ENCODE results near the gene SWAP70. TPM values are rescaled to one million over a fixed set of nuclear protein-coding genes. Genes with fewer than 3 reads are reported as not detected.

Gene SWAP70
- total RNA-seq, 2 experiments from 2014 or later, result 8.9 to 9.6 TPM

DNA sequence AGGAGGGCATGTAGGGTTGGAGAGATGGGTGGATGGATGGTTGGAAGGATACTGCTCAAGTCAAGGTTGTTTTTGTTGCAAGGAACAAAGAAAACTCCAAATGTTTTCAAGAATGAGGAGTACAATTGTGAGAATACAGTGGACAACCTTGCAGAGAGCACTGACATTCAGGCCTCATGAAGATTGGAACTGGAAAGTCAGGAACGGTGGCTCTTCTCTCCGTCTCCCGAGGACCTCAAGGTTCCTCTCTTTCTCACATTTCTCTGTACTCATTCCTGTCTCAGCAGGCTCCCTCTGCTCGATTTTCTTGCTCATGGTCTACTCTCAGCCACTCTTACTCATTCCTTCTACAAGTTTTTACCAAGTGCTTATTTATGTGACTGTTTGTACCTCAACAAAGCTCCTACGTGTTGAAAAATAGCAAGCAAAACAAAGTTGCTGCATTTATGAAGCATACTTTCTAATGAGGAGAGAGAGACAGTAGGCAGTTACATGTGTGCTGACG, 97.6 kb downstream of the SWAP70 start:
- intact Hi-C loops (cut with micrococcal nuclease), result no loop called here

GRCh38 chr11:9762531-9762930, 98.7 kb downstream of the SWAP70 start:
- CTCF ChIA-PET, result interaction anchor here (0.8 to 2.5 kb wide), 5 partner anchors 8 to 546 kb away, joined by 3 to 9 read pairs (median 4); no protein-coding TSS in a partner anchor

More for the DNA sequence above, 97.6 kb downstream of the SWAP70 start:
- no peak overlapping the region for H3K27ac Mint-ChIP-seq
- ATAC-seq (no peak), DNase-seq (no peak)
- H3K4me3 Mint-ChIP-seq, result no peak overlapping the region
- no peaks in the 10 kb centered on the region for H3K9me3 Mint-ChIP-seq
- ChIA-PET POLR2A (no interaction called here), CTCF (no interaction called here)
- H3K4me1 Mint-ChIP-seq (ENCODE audit: low read depth), result peaks cover 46% of the 10 kb centered on the region
- H3K27me3 Mint-ChIP-seq, result no peaks in the 10 kb centered on the region
- TF ChIP-seq CTCF (IDR thresholded peaks at IDR 0.05), result no peak
- H3K36me3 Mint-ChIP-seq (ENCODE audit: low read depth), result peaks cover 15% of the 10 kb centered on the region

DNA sequence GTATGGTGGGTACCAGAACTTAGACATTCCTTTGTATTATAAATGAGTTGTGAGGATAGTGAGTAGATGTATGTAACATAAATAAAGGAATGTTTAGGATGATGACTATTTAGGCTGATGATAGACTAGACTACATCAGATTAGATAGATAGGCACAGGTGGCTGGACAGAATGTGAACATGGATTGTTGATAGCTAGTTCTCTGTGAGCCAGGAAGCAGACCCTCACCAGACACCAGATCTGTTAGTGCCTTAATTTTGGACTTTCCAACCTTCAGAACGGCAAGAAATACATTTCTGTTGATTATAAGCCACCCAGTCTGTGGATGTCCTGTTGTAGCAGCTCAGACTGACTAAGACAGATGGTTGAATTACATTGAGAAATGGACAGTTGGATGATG, 99.4 kb downstream of the SWAP70 start:
- intact Hi-C loops (cut with micrococcal nuclease), result no loop called here
- no peak overlapping the region for H3K4me3 Mint-ChIP-seq
- peaks cover 39% of the 10 kb centered on the region for H3K4me1 Mint-ChIP-seq (ENCODE audit: low read depth)
- no peak for TF ChIP-seq CTCF (IDR thresholded peaks at IDR 0.05)
- CTCF ChIA-PET, result interaction anchor here (0.9 to 2.5 kb wide), 3 partner anchors 9 to 210 kb away, joined by 4 to 9 read pairs (median 4); no protein-coding TSS in a partner anchor
- no peak overlapping the region for H3K27ac Mint-ChIP-seq
- POLR2A ChIA-PET, result no interaction called here
- no peaks in the 10 kb centered on the region for H3K9me3 Mint-ChIP-seq
- no peaks in the 10 kb centered on the region for H3K27me3 Mint-ChIP-seq
- ATAC-seq, result no peak
- DNase-seq, result no peak
- peaks cover 19% of the 10 kb centered on the region for H3K36me3 Mint-ChIP-seq (ENCODE audit: low read depth)

More at GRCh38 chr11:9762531-9762930, 98.7 kb downstream of the SWAP70 start:
- Mint-ChIP-seq H3K4me3 (no peak overlapping the region), H3K36me3 (ENCODE audit: low read depth) (peaks cover 19% of the 10 kb centered on the region), H3K4me1 (ENCODE audit: low read depth) (peaks cover 43% of the 10 kb centered on the region), H3K27ac (no peak overlapping the region), H3K9me3 (no peaks in the 10 kb centered on the region), H3K27me3 (no peaks in the 10 kb centered on the region)
- intact Hi-C loops (cut with micrococcal nuclease), result no loop called here
- DNase-seq, result no peak
- POLR2A ChIA-PET, result no interaction called here
- no peak for TF ChIP-seq CTCF (IDR thresholded peaks at IDR 0.05)
- ATAC-seq, result no peak

- ATAC-seq, result no peak
- H3K36me3 Mint-ChIP-seq (ENCODE audit: low read depth), result peaks cover 14% of the 10 kb centered on the region
- peaks cover 22% of the 10 kb centered on the region for H3K4me1 Mint-ChIP-seq (ENCODE audit: low read depth)
- H3K9me3 Mint-ChIP-seq, result no peaks in the 10 kb centered on the region
- no peak for DNase-seq
- intact Hi-C loops (cut with micrococcal nuclease), result no loop called here
- H3K27ac Mint-ChIP-seq, result no peak overlapping the region
- ChIA-PET CTCF (interaction anchor here (0.6 to 1.4 kb wide), 3 partner anchors 18 to 542 kb away, joined by 3 to 6 read pairs (median 3); no protein-coding TSS in a partner anchor), POLR2A (no interaction called here)
- no peak overlapping the region for H3K4me3 Mint-ChIP-seq
- TF ChIP-seq CTCF (IDR thresholded peaks at IDR 0.05), result no peak
- H3K27me3 Mint-ChIP-seq, result no peaks in the 10 kb centered on the region
Measured at GRCh38 chr11:9765320-9766101, 101.6 kb downstream of the SWAP70 start.

DNA sequence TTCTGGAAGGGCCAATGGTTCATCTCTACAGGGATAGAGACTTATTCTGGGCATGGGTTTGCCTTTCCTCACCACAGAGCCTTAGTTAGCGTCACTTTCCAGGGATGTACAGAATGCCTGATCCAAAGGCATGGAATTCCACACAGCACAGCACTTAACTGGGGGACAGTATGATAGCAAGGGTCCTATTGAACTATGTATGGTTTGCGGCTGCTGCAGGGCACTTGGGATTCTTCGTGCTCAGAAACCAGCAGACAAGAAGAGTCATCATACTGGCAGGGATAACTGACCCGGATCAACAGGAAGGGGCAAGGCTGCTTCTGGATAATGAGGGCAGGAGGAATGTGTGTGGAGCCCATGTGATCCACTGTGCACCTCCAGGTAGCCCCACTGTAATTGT, 105.7 kb downstream of the SWAP70 start:
- no peak for ATAC-seq
- peaks cover 7% of the 10 kb centered on the region for H3K36me3 Mint-ChIP-seq (ENCODE audit: low read depth)
- ChIA-PET CTCF (no interaction called here), POLR2A (no interaction called here)
- no peaks in the 10 kb centered on the region for H3K27me3 Mint-ChIP-seq
- DNase-seq, result no peak
- no peaks in the 10 kb centered on the region for H3K9me3 Mint-ChIP-seq
- no peak overlapping the region for H3K27ac Mint-ChIP-seq
- peaks cover 7% of the 10 kb centered on the region for H3K4me1 Mint-ChIP-seq (ENCODE audit: low read depth)
- H3K4me3 Mint-ChIP-seq, result no peak overlapping the region
- intact Hi-C loops (cut with micrococcal nuclease), result no loop called here
- no peak for TF ChIP-seq CTCF (IDR thresholded peaks at IDR 0.05)

Measured in activated CD8-positive, alpha-beta T cell treated with anti-CD3 and anti-CD28 coated beads for 36 hours (primary cell).